ENCODE measurements around the gene NFIC.
A peak's percentile ranks its signal among the peaks of the same experiment; 100 is the strongest.

The NFIC gene

DNA sequence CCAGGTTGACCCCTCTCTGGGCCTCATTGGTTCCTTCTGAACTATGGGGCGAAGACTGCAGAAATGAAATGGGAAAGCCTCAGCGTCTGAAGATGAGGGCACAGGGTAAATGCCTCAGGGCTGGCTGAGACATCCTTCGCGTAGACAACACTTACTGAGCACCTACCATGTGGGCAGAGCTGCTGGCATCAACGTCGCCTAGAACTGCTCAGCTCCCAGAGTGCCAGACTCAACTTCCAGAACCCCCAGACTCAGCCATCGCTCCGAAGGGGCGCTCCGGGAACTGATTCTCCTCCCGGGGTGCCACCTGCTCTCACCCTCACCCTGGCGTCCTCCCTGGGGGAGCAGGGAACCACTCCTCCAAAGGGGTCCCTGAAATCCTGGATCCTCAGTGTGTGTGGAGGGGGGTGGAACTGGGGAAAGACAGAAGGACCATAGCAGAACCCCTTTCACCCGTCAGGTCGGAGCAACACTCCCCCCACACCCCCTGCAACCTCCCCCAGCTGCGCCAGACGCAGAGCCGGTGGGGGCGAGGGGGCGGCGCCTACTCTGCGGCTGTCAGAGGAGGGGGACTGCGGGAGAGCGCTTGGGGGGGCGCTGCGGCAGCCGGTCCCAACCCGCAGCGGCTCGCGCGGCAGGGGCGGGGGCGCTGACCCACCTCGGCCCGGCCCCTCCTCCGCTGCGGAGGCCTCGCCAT, 8.2 kb upstream of the NFIC start:
- ATAC-seq: no peak

DNA sequence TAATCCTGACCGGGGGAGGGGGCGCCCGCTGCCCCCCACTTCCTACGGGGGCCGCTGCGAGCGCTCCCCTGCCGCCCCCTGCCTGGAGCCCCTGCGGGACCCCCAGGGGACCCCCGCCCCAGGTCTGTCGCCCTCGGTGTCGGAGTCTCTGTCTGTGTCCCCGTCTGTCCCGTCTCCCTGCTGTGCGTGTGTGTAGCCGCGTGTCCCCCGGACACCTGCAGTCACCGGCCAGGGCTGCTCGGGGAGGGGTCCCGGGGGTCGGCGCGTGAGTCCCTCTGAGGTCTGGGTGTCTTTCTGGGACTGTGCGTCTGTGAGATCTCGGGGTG, 7.7 kb upstream of the NFIC start:
- TF ChIP-seq PATZ1 (CRISPR knock-in tag; IDR thresholded peaks at IDR 0.05; ENCODE audit: borderline replicate concordance) (no peak), CREB5 (CRISPR knock-in tag; IDR thresholded peaks at IDR 0.05; ENCODE audit: low read depth) (no peak), ZNF70 (CRISPR knock-in tag; IDR thresholded peaks at IDR 0.05) (no peak)
- no peak for ATAC-seq

More for the DNA sequence above, 8.2 kb upstream of the NFIC start:
- no peak for TF ChIP-seq ISL1 (CRISPR knock-in tag; IDR thresholded peaks at IDR 0.05)
- no peak for TF ChIP-seq ZNF565 (CRISPR knock-in tag; conservative IDR thresholded peaks at IDR 0.05; ENCODE audit: low read depth)
- no peak for TF ChIP-seq CSRNP3 (CRISPR knock-in tag; IDR thresholded peaks at IDR 0.05)
- no peak for TF ChIP-seq SNAI2 (CRISPR knock-in tag; IDR thresholded peaks at IDR 0.05)
- TF ChIP-seq ZNF8 (CRISPR knock-in tag; IDR thresholded peaks at IDR 0.05): no peak
- TF ChIP-seq GLIS3 (CRISPR knock-in tag; IDR thresholded peaks at IDR 0.05): no peak
- TF ChIP-seq ZFP30 (CRISPR knock-in tag; IDR thresholded peaks at IDR 0.05): no peak

- TF ChIP-seq RARB (CRISPR knock-in tag; IDR thresholded peaks at IDR 0.05) (no peak), ESRRG (CRISPR knock-in tag; IDR thresholded peaks at IDR 0.05) (no peak), ISL1 (CRISPR knock-in tag; IDR thresholded peaks at IDR 0.05) (no peak), ZNF565 (CRISPR knock-in tag; conservative IDR thresholded peaks at IDR 0.05; ENCODE audit: low read depth) (no peak), ZNF8 (CRISPR knock-in tag; IDR thresholded peaks at IDR 0.05) (no peak), CSDC2 (CRISPR knock-in tag; IDR thresholded peaks at IDR 0.05) (no peak), ZFP3 (CRISPR knock-in tag; IDR thresholded peaks at IDR 0.05) (no peak), TCF4 (CRISPR knock-in tag; IDR thresholded peaks at IDR 0.05; ENCODE audit: borderline replicate concordance) (no peak), CREB5 (CRISPR knock-in tag; IDR thresholded peaks at IDR 0.05; ENCODE audit: low read depth) (no peak), OSR1 (CRISPR knock-in tag; IDR thresholded peaks at IDR 0.05) (no peak), CSRNP3 (CRISPR knock-in tag; IDR thresholded peaks at IDR 0.05) (no peak), ZFP30 (CRISPR knock-in tag; IDR thresholded peaks at IDR 0.05) (no peak), SNAI2 (CRISPR knock-in tag; IDR thresholded peaks at IDR 0.05) (no peak), ZNF70 (CRISPR knock-in tag; IDR thresholded peaks at IDR 0.05) (no peak)
- TF ChIP-seq, protein P1, sequence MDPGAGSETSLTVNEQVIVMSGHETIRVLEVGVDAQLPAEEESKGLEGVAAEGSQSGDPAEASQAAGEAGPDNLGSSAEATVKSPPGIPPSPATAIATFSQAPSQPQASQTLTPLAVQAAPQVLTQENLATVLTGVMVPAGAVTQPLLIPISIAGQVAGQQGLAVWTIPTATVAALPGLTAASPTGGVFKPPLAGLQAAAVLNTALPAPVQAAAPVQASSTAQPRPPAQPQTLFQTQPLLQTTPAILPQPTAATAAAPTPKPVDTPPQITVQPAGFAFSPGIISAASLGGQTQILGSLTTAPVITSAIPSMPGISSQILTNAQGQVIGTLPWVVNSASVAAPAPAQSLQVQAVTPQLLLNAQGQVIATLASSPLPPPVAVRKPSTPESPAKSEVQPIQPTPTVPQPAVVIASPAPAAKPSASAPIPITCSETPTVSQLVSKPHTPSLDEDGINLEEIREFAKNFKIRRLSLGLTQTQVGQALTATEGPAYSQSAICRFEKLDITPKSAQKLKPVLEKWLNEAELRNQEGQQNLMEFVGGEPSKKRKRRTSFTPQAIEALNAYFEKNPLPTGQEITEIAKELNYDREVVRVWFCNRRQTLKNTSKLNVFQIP (CRISPR knock-in tag; IDR thresholded peaks at IDR 0.05; ENCODE audit: borderline replicate concordance, low read depth): no peak
- ATAC-seq: peak; percentile 45
Measured at GRCh38 chr19:3359015-3359918, 7.1 kb upstream of the NFIC start.
